ENCODE data around the gene GAA. TPM values are rescaled to one million over a fixed set of nuclear protein-coding genes. Genes with fewer than 3 reads are reported as not detected.

GAA gene
- total RNA-seq, 1 experiment from 2014 or later: 131 TPM

DNA sequence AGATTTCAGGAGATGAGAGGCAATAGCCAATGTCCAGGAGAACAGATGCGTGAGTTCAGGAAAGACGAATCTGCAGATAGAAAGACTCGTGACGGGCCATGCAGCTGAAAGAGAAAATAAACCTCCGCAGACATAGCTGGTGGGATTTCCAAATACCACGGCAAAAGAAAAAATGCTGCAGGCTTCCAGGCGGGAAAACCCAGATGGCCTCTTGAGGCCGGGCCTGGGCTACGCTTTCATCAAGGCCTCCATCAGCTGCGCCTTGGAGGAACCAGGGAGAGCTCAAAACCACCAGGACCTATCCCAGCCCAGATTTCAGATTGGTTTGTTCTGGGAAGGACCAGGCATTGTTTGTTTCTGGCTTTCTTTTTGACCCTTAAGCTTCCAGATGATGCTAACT, 48.3 kb upstream of the GAA start:
- Histone ChIP-seq H3K27ac (ENCODE audit: low read depth, low read length) (no peak overlapping the region), H3K36me3 (ENCODE audit: control insufficient read depth in 1 of 2, insufficient read depth in 2 of 2, low read length in 2 of 2) (no peaks in the 10 kb centered on the region), H3K9me3 (ENCODE audit: control insufficient read depth in 1 of 2, insufficient read depth in 1 of 2, low read depth in 1 of 2, low read length in 2 of 2) (no peaks in the 10 kb centered on the region), H3K4me3 (replicated peaks in 1 of 2; ENCODE audit: low read depth in 1 of 2, low read length in 2 of 2) (no peak overlapping the region), H3K9me2 (ENCODE audit: insufficient read depth) (no peaks in the 10 kb centered on the region), H3K27me3 (ENCODE audit: insufficient read depth, low read length) (no peaks in the 10 kb centered on the region), H3K9ac (ENCODE audit: low read length) (no peak overlapping the region), H3K79me2 (ENCODE audit: insufficient read depth, low read length) (no peaks in the 10 kb centered on the region), H3K4me1 (ENCODE audit: control insufficient read depth in 1 of 2, insufficient read depth in 2 of 2, low read length in 2 of 2) (no peaks in the 10 kb centered on the region), H4K20me1 (ENCODE audit: insufficient read depth) (no peaks in the 10 kb centered on the region), H3K4me2 (ENCODE audit: low read length) (no peak overlapping the region), H2AFZ (ENCODE audit: low read depth, low read length, poor library complexity, severe bottlenecking) (no peak overlapping the region)
- TF ChIP-seq, protein P1, sequence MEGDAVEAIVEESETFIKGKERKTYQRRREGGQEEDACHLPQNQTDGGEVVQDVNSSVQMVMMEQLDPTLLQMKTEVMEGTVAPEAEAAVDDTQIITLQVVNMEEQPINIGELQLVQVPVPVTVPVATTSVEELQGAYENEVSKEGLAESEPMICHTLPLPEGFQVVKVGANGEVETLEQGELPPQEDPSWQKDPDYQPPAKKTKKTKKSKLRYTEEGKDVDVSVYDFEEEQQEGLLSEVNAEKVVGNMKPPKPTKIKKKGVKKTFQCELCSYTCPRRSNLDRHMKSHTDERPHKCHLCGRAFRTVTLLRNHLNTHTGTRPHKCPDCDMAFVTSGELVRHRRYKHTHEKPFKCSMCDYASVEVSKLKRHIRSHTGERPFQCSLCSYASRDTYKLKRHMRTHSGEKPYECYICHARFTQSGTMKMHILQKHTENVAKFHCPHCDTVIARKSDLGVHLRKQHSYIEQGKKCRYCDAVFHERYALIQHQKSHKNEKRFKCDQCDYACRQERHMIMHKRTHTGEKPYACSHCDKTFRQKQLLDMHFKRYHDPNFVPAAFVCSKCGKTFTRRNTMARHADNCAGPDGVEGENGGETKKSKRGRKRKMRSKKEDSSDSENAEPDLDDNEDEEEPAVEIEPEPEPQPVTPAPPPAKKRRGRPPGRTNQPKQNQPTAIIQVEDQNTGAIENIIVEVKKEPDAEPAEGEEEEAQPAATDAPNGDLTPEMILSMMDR (IDR thresholded peaks at IDR 0.05 in 2 of 3, conservative IDR thresholded peaks at IDR 0.05 in 1 of 3; ENCODE audit: borderline replicate concordance in 1 of 3, insufficient read depth in 1 of 3, low read depth in 2 of 3, low read length in 2 of 3): no peak
- no peak for TF ChIP-seq RAD21 (IDR thresholded peaks at IDR 0.05; ENCODE audit: low read depth)
- no peak for TF ChIP-seq CEBPB (IDR thresholded peaks at IDR 0.05; ENCODE audit: low read depth)
- no peak for TF ChIP-seq ELF1 (IDR thresholded peaks at IDR 0.05; ENCODE audit: borderline replicate concordance, low read depth)
- TF ChIP-seq, protein P2, sequence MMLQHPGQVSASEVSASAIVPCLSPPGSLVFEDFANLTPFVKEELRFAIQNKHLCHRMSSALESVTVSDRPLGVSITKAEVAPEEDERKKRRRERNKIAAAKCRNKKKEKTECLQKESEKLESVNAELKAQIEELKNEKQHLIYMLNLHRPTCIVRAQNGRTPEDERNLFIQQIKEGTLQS (IDR thresholded peaks at IDR 0.05): no peak
- TF ChIP-seq EGR1 (IDR thresholded peaks at IDR 0.05; ENCODE audit: low read depth): no peak
- intact Hi-C loops (cut with micrococcal nuclease): no loop called here
- RAD21 ChIA-PET (ENCODE audit: low non-redundant PET in 1 of 2, low total read pairs in 2 of 2, uncharacterized antibody in 2 of 2, unreplicated experiment in 2 of 2): no interaction called here
- CTCF ChIA-PET: no interaction called here
- DNase-seq (ENCODE audit: low read depth, low spot score): no peak
- POLR2A ChIA-PET: no interaction called here
- BruUV-seq (replicated peaks): no TSS peak
- ATAC-seq: no peak

DNA sequence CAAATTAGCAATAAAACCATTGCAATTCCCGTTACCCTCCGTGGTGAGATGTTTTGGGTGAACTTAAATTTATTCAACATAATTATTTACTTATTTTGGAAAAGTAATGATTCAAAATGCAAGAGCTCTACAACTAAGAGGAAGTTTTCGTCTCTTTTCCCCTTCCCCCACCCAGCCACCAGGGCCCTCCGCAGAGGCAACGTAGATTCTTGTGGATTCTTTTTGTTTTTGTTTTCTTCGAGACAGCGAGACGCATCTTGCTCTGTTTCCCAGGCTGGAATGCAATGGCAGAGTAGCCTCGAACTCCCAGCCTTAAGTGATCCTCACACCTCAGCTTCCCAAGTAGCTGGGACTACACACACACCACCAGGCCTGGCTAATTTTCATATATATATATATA, 45.8 kb upstream of the GAA start:
- no TSS peak for BruUV-seq (replicated peaks)
- RAD21 ChIA-PET (ENCODE audit: low non-redundant PET in 1 of 2, low total read pairs in 2 of 2, uncharacterized antibody in 2 of 2, unreplicated experiment in 2 of 2): no interaction called here
- Histone ChIP-seq H3K36me3 (ENCODE audit: control insufficient read depth in 1 of 2, insufficient read depth in 2 of 2, low read length in 2 of 2) (no peaks in the 10 kb centered on the region), H3K9ac (ENCODE audit: low read length) (no peak overlapping the region), H2AFZ (ENCODE audit: low read depth, low read length, poor library complexity, severe bottlenecking) (no peak overlapping the region), H3K27ac (ENCODE audit: low read depth, low read length) (no peak overlapping the region), H4K20me1 (ENCODE audit: insufficient read depth) (no peaks in the 10 kb centered on the region), H3K27me3 (ENCODE audit: insufficient read depth, low read length) (no peaks in the 10 kb centered on the region), H3K4me2 (ENCODE audit: low read length) (no peak overlapping the region), H3K79me2 (ENCODE audit: insufficient read depth, low read length) (no peaks in the 10 kb centered on the region), H3K4me1 (ENCODE audit: control insufficient read depth in 1 of 2, insufficient read depth in 2 of 2, low read length in 2 of 2) (peaks cover 0 to 8% of the 10 kb centered on the region in 2 experiments; a peak in 2 of 4 replicates), H3K9me2 (ENCODE audit: insufficient read depth) (no peaks in the 10 kb centered on the region), H3K4me3 (replicated peaks in 1 of 2; ENCODE audit: low read depth in 1 of 2, low read length in 2 of 2) (no peak overlapping the region), H3K9me3 (ENCODE audit: control insufficient read depth in 1 of 2, insufficient read depth in 1 of 2, low read depth in 1 of 2, low read length in 2 of 2) (no peaks in the 10 kb centered on the region)
- POLR2A ChIA-PET: interaction anchor here (0.5 kb wide), 1 partner anchor 15 kb away, joined by 3 read pairs; no protein-coding TSS in a partner anchor
- CTCF ChIA-PET: interaction anchor here (1.5 to 1.6 kb wide), 2 partner anchors 46 to 47 kb away, joined by 3 to 4 read pairs; partner anchors contain the start of gene GAA
- DNase-seq (ENCODE audit: low read depth, low spot score) (no peak), ATAC-seq (no peak)
- intact Hi-C loops (cut with micrococcal nuclease): no loop called here
- TF ChIP-seq ZFX (IDR thresholded peaks at IDR 0.05) (no peak), POLR2AphosphoS5 (IDR thresholded peaks at IDR 0.05; ENCODE audit: low read depth, low read length) (no peak), CEBPB (IDR thresholded peaks at IDR 0.05; ENCODE audit: low read depth) (no peak), RAD21 (IDR thresholded peaks at IDR 0.05; ENCODE audit: low read depth) (no peak), SP1 (IDR thresholded peaks at IDR 0.05; ENCODE audit: low read depth) (no peak)
- TF ChIP-seq, protein P3, sequence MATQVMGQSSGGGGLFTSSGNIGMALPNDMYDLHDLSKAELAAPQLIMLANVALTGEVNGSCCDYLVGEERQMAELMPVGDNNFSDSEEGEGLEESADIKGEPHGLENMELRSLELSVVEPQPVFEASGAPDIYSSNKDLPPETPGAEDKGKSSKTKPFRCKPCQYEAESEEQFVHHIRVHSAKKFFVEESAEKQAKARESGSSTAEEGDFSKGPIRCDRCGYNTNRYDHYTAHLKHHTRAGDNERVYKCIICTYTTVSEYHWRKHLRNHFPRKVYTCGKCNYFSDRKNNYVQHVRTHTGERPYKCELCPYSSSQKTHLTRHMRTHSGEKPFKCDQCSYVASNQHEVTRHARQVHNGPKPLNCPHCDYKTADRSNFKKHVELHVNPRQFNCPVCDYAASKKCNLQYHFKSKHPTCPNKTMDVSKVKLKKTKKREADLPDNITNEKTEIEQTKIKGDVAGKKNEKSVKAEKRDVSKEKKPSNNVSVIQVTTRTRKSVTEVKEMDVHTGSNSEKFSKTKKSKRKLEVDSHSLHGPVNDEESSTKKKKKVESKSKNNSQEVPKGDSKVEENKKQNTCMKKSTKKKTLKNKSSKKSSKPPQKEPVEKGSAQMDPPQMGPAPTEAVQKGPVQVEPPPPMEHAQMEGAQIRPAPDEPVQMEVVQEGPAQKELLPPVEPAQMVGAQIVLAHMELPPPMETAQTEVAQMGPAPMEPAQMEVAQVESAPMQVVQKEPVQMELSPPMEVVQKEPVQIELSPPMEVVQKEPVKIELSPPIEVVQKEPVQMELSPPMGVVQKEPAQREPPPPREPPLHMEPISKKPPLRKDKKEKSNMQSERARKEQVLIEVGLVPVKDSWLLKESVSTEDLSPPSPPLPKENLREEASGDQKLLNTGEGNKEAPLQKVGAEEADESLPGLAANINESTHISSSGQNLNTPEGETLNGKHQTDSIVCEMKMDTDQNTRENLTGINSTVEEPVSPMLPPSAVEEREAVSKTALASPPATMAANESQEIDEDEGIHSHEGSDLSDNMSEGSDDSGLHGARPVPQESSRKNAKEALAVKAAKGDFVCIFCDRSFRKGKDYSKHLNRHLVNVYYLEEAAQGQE (IDR thresholded peaks at IDR 0.05; ENCODE audit: low read depth): no peak
- TF ChIP-seq, protein P4, sequence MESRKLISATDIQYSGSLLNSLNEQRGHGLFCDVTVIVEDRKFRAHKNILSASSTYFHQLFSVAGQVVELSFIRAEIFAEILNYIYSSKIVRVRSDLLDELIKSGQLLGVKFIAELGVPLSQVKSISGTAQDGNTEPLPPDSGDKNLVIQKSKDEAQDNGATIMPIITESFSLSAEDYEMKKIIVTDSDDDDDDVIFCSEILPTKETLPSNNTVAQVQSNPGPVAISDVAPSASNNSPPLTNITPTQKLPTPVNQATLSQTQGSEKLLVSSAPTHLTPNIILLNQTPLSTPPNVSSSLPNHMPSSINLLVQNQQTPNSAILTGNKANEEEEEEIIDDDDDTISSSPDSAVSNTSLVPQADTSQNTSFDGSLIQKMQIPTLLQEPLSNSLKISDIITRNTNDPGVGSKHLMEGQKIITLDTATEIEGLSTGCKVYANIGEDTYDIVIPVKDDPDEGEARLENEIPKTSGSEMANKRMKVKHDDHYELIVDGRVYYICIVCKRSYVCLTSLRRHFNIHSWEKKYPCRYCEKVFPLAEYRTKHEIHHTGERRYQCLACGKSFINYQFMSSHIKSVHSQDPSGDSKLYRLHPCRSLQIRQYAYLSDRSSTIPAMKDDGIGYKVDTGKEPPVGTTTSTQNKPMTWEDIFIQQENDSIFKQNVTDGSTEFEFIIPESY (IDR thresholded peaks at IDR 0.05; ENCODE audit: extremely low read depth, insufficient replicate concordance, low read length): no peak

Measured in HCT116 (cell line).